ENCODE measurements around the gene OR10A2. TPM values are rescaled to one million over a fixed set of nuclear protein-coding genes. Genes with fewer than 3 reads are reported as not detected.
"Not testable (repeated sequence)": the region's sequence is repeated elsewhere in the genome, so short reads cannot be mapped to it uniquely, and the experiment has no call there.

Gene OR10A2
- total and polyA plus RNA-seq, 5 experiments from 2014 or later, result not detected

GRCh38 chr11:6850526-6850925 lies 12.3 kb upstream of the OR10A2 start:
- Mint-ChIP-seq H3K4me1 (no peaks in the 10 kb centered on the region), H3K9me3 (peaks cover 7 to 28% (median 14%) of the 10 kb centered on the region in 9 donors), H3K27ac (no peak overlapping the region), H3K4me3 (no peak overlapping the region), H3K36me3 (peaks cover 0 to 14% (median 0%) of the 10 kb centered on the region in 3 donors), H3K27me3 (peaks cover 12 to 35% (median 15%) of the 10 kb centered on the region in 5 donors)
- POLR2A ChIA-PET, result no interaction called here
- DNase-seq (no peak), ATAC-seq (no peak)

DNA sequence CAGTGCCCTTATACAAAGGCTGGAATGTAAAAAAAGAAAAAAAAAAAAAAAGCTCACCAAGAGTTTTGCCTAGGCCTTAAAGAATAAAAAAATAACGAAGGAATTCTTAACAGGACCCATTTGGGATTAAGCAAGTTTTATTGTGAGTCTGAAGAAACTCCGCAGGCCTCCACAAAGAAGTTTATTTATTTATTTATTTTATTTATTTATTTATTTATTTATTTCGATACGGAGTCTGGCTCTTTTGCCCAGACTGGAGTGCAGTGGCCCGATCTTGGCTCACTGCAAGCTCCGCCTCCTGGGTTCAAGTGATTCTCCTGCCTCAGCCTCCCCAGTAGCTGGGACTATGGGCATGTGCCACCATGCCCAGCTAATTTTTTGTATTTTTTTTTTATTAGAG lies 8.1 kb upstream of the OR10A2 start:
- Mint-ChIP-seq H3K27me3 (peaks cover 6 to 18% (median 14%) of the 10 kb centered on the region in 5 donors), H3K36me3 (peaks cover 0 to 20% (median 0%) of the 10 kb centered on the region in 3 donors), H3K9me3 (peaks cover 7 to 33% (median 18%) of the 10 kb centered on the region in 9 donors)
- H3K27ac Mint-ChIP-seq, ATAC-seq, DNase-seq, H3K4me1 Mint-ChIP-seq, POLR2A ChIA-PET, H3K4me3 Mint-ChIP-seq: not testable (repeated sequence)

DNA sequence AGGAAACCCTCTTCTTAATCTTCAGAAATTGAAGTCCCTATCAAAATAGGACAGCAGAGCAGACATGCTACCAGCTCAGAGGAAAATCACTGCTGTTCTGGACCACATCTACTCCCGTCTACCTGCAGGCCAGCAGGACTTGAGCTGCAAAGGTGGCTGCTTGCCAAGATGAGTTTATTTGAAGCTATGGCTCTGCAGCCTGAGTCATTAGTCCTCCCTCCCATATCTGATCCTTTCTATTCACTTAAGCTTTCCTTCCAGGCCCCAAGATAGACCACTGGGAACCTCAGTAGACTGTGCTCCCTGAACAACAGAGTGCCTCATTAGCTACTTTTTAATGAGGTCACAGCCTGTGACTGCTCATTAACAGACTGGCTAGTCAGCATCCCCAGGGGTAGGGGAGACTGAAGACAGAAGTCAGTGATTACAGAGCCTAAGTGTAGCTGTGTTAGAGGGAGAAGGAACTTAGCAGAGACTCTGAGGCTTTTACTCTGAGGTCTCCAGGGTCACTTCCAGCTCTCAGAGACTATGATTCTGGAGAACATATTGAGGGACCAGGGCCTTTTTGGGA lies 6.8 kb upstream of the OR10A2 start:
- ATAC-seq, result no peak
- H3K4me3 Mint-ChIP-seq, result no peak overlapping the region
- POLR2A ChIA-PET, result no interaction called here
- peaks cover 0 to 16% (median 0%) of the 10 kb centered on the region in 3 donors for H3K36me3 Mint-ChIP-seq
- H3K9me3 Mint-ChIP-seq, result peaks cover 7 to 33% (median 19%) of the 10 kb centered on the region in 9 donors
- H3K27me3 Mint-ChIP-seq, result peaks cover 6 to 17% (median 10%) of the 10 kb centered on the region in 5 donors
- DNase-seq, result no peak
- H3K4me1 Mint-ChIP-seq, result no peaks in the 10 kb centered on the region
- H3K27ac Mint-ChIP-seq, result no peak overlapping the region

GRCh38 chr11:6856871-6857270 lies 6.0 kb upstream of the OR10A2 start:
- no peak for DNase-seq
- no peak for ATAC-seq
- H3K36me3 Mint-ChIP-seq, result peaks cover 0 to 12% (median 0%) of the 10 kb centered on the region in 3 donors
- H3K4me3 Mint-ChIP-seq, result no peak overlapping the region
- no peak overlapping the region for H3K27ac Mint-ChIP-seq
- POLR2A ChIA-PET, result no interaction called here
- H3K27me3 Mint-ChIP-seq, result peaks cover 6 to 19% (median 10%) of the 10 kb centered on the region in 5 donors
- H3K4me1 Mint-ChIP-seq, result no peaks in the 10 kb centered on the region
- H3K9me3 Mint-ChIP-seq, result peaks cover 6 to 28% (median 15%) of the 10 kb centered on the region in 9 donors

DNA sequence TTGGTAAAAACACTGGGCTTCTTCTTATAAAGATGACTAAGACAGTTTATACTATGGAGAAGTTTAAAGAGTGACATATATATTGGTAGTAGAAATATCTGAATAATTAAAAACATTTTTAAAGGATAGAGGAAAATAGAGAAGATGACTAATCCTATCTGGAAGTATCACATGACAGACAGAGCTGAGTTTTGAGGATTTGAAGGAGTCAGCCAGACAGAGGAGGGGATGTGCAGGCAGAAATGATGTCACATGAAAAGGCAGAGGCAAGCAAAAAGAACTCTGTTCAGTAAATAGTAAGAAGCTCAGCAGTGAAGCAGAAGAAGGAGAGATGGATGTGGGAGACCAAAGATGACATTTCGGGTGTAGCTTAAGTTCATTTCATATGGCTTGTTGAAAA lies 1.6 kb downstream of the OR10A2 start:
- peaks cover 0 to 8% (median 4%) of the 10 kb centered on the region in 9 donors for H3K9me3 Mint-ChIP-seq
- H3K27ac Mint-ChIP-seq, result no peak overlapping the region
- H3K4me1 Mint-ChIP-seq, result peaks cover 0 to 2% (median 0%) of the 10 kb centered on the region in 4 donors
- H3K4me3 Mint-ChIP-seq, result no peak overlapping the region
- POLR2A ChIA-PET, result no interaction called here
- peaks cover 0 to 5% (median 0%) of the 10 kb centered on the region in 3 donors for H3K36me3 Mint-ChIP-seq
- no peak for DNase-seq
- no peak for ATAC-seq
- H3K27me3 Mint-ChIP-seq, result peaks cover 5 to 21% (median 7%) of the 10 kb centered on the region in 5 donors

- ATAC-seq, result no peak
- H3K27me3 Mint-ChIP-seq, result peaks cover 7 to 34% (median 19%) of the 10 kb centered on the region in 5 donors
- no peak overlapping the region for H3K27ac Mint-ChIP-seq
- H3K36me3 Mint-ChIP-seq, result no peaks in the 10 kb centered on the region
- no peak for DNase-seq
- H3K9me3 Mint-ChIP-seq, result peaks cover 0 to 2% (median 0%) of the 10 kb centered on the region in 9 donors
- no peak overlapping the region for H3K4me3 Mint-ChIP-seq
- POLR2A ChIA-PET, result no interaction called here
- no peaks in the 10 kb centered on the region for H3K4me1 Mint-ChIP-seq
Measured at GRCh38 chr11:6871278-6871677, 8.4 kb downstream of the OR10A2 start.

DNA sequence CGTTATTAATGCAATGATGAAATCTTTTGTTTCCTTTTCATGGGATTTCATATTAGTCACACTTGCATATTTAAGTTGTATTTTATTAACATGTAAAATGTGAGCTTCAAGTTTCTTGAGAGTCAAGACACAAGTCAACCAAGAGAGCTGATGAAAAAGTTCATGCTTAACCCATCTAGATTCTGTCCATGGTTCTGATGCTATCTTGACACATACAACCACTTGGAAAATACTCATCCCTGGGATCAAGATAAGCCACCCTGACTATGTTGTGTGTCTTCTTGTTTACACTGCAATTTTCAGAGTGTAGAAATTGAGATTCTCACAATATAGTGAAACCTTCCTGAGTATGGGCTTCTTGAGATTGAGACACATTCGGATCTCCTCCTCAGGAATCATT lies 12.9 kb downstream of the OR10A2 start:
- no peaks in the 10 kb centered on the region for H3K36me3 Mint-ChIP-seq
- peaks cover 11 to 46% (median 19%) of the 10 kb centered on the region in 5 donors for H3K27me3 Mint-ChIP-seq
- H3K9me3 Mint-ChIP-seq, result peaks cover 0 to 3% (median 0%) of the 10 kb centered on the region in 9 donors
- no peaks in the 10 kb centered on the region for H3K4me1 Mint-ChIP-seq
- DNase-seq (no peak), ATAC-seq (no peak)
- no peak overlapping the region for H3K27ac Mint-ChIP-seq
- POLR2A ChIA-PET, result no interaction called here
- H3K4me3 Mint-ChIP-seq, result no peak overlapping the region

GRCh38 chr11:6876325-6876724 lies 13.5 kb downstream of the OR10A2 start, which contains the start of gene OR10A4:
TSS of gene OR10A4 (plus strand) at chr11:6876625. CDS start at chr11:6876648, 23 bp downstream.
- Mint-ChIP-seq H3K36me3 (no peaks in the 10 kb centered on the region), H3K27ac (no peak within 1 kb of the TSS), H3K4me3 (no peak within 1 kb of the TSS), H3K4me1 (no peaks in the 10 kb centered on the region), H3K9me3 (peaks cover 0 to 3% (median 0%) of the 10 kb centered on the region in 9 donors), H3K27me3 (peaks cover 14 to 46% (median 17%) of the 10 kb centered on the region in 5 donors)
- POLR2A ChIA-PET, result no interaction called here
- DNase-seq (no peak), ATAC-seq (no peak)

DNA sequence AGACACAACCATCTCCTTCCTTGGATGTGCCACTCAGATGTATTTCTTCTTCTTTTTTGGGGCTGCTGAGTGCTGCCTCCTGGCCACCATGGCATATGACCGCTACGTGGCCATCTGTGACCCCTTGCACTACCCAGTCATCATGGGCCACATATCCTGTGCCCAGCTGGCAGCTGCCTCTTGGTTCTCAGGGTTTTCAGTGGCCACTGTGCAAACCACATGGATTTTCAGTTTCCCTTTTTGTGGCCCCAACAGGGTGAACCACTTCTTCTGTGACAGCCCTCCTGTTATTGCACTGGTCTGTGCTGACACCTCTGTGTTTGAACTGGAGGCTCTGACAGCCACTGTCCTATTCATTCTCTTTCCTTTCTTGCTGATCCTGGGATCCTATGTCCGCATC lies 14.1 kb downstream of the OR10A2 start:
- H3K36me3 Mint-ChIP-seq, result no peaks in the 10 kb centered on the region
- DNase-seq, result no peak
- H3K27ac Mint-ChIP-seq, result no peak overlapping the region
- H3K27me3 Mint-ChIP-seq, result peaks cover 15 to 48% (median 18%) of the 10 kb centered on the region in 5 donors
- no peaks in the 10 kb centered on the region for H3K4me1 Mint-ChIP-seq
- H3K4me3 Mint-ChIP-seq, result no peak overlapping the region
- H3K9me3 Mint-ChIP-seq, result peaks cover 0 to 3% (median 0%) of the 10 kb centered on the region in 9 donors
- POLR2A ChIA-PET, result no interaction called here
- ATAC-seq, result no peak

- POLR2A ChIA-PET, result no interaction called here
- H3K9me3 Mint-ChIP-seq, result peaks cover 0 to 10% (median 0%) of the 10 kb centered on the region in 9 donors
- H3K4me3 Mint-ChIP-seq, result no peak overlapping the region
Measured at GRCh38 chr11:6882751-6883150, 19.9 kb downstream of the OR10A2 start.

GRCh38 chr11:6887711-6888110 lies 24.9 kb downstream of the OR10A2 start:
- DNase-seq, ATAC-seq, H3K36me3 Mint-ChIP-seq, H3K4me3 Mint-ChIP-seq, POLR2A ChIA-PET, H3K4me1 Mint-ChIP-seq, H3K27ac Mint-ChIP-seq: not testable (repeated sequence)
- peaks cover 0 to 16% (median 2%) of the 10 kb centered on the region in 9 donors for H3K9me3 Mint-ChIP-seq
- H3K27me3 Mint-ChIP-seq, result peaks cover 15 to 45% (median 23%) of the 10 kb centered on the region in 5 donors

More at GRCh38 chr11:6882751-6883150, 19.9 kb downstream of the OR10A2 start:
- Mint-ChIP-seq H3K27me3 (peaks cover 11 to 52% (median 20%) of the 10 kb centered on the region in 5 donors), H3K36me3 (no peaks in the 10 kb centered on the region), H3K27ac (no peak overlapping the region), H3K4me1 (no peaks in the 10 kb centered on the region)
- no peak for ATAC-seq
- DNase-seq, result no peak

GRCh38 chr11:6888830-6889229 lies 26.0 kb downstream of the OR10A2 start:
- H3K36me3 Mint-ChIP-seq, result no peaks in the 10 kb centered on the region
- POLR2A ChIA-PET, result no interaction called here
- H3K9me3 Mint-ChIP-seq, result peaks cover 0 to 16% (median 2%) of the 10 kb centered on the region in 9 donors
- DNase-seq (no peak), ATAC-seq (no peak)
- H3K27me3 Mint-ChIP-seq, result peaks cover 11 to 39% (median 18%) of the 10 kb centered on the region in 5 donors
- H3K27ac Mint-ChIP-seq, result no peak overlapping the region
- no peak overlapping the region for H3K4me3 Mint-ChIP-seq
- no peaks in the 10 kb centered on the region for H3K4me1 Mint-ChIP-seq

DNA sequence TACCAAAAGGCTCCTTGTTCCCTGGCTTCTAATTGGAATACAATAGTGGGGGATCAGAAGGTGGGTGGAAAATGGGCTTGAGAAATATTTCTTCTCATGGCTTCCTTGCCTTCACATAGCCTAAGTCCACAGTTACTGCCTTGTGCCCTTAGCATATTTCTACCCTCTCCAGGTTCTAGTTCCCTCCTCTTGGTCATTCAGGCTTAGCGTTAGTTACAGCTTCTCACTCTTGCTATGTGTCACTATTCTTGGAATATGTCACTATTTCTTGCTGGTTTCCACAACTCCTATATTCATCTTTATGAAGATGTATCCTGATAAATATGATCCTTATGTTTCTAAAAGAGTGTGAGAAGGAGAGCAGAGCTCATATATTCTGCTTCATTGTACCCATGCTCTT lies 27.0 kb downstream of the OR10A2 start:
- H3K4me1 Mint-ChIP-seq, result no peaks in the 10 kb centered on the region
- no peaks in the 10 kb centered on the region for H3K36me3 Mint-ChIP-seq
- ATAC-seq, result no peak
- no peak overlapping the region for H3K27ac Mint-ChIP-seq
- DNase-seq, result no peak
- peaks cover 0 to 16% (median 2%) of the 10 kb centered on the region in 9 donors for H3K9me3 Mint-ChIP-seq
- POLR2A ChIA-PET, result no interaction called here
- H3K27me3 Mint-ChIP-seq, result peaks cover 10 to 29% (median 16%) of the 10 kb centered on the region in 5 donors
- no peak overlapping the region for H3K4me3 Mint-ChIP-seq
